ENCODE measurements around the gene EML2. TPM values are rescaled to one million over a fixed set of nuclear protein-coding genes. Genes with fewer than 3 reads are reported as not detected.
A peak's percentile ranks its signal among the peaks of the same experiment; 100 is the strongest.
"Not testable (repeated sequence)": the region's sequence is repeated elsewhere in the genome, so short reads cannot be mapped to it uniquely, and the experiment has no call there.

EML2 gene
- total RNA-seq, 1 donor from 2014 or later: 24.6 TPM

- Histone ChIP-seq H3K79me2 (ENCODE audit: insufficient read depth, low read length) (no peaks in the 10 kb centered on the region), H3K4me2 (ENCODE audit: low read length) (peak overlapping the region; percentile 63), H3K36me3 (ENCODE audit: insufficient read depth, low read length) (no peaks in the 10 kb centered on the region), H3K4me1 (ENCODE audit: insufficient read depth, low read length) (peaks cover 10% of the 10 kb centered on the region), H4K20me1 (ENCODE audit: insufficient read depth, low read length) (no peaks in the 10 kb centered on the region), H3K4me3 (ENCODE audit: insufficient read depth, low read depth, low read length) (no peak overlapping the region), H3K9ac (ENCODE audit: low read length) (no peak overlapping the region), H3K27me3 (ENCODE audit: insufficient read depth, low read length) (no peaks in the 10 kb centered on the region), H3K27ac (ENCODE audit: low read depth, low read length) (peak overlapping the region; percentile 90), H2AFZ (ENCODE audit: low read depth, low read length) (no peak overlapping the region), H3K9me3 (ENCODE audit: insufficient read depth, low read depth, low read length) (no peaks in the 10 kb centered on the region)
- Mint-ChIP-seq H3K9me3 (ENCODE audit: unreplicated experiment) (no peaks in the 10 kb centered on the region), H3K4me3 (ENCODE audit: unreplicated experiment) (no peak overlapping the region), H3K27me3 (ENCODE audit: low read depth, unreplicated experiment) (no peaks in the 10 kb centered on the region), H3K4me1 (ENCODE audit: low read depth, unreplicated experiment) (peaks cover 5% of the 10 kb centered on the region), H3K27ac (ENCODE audit: unreplicated experiment) (peak overlapping the region; percentile 84), H3K36me3 (ENCODE audit: low read depth, unreplicated experiment) (peaks cover 5% of the 10 kb centered on the region)
- FAIRE-seq: peak; percentile 96
- DNase-seq (ENCODE audit: low read depth): peak; percentile 95
- TF ChIP-seq CTCF (IDR thresholded peaks at IDR 0.05; ENCODE audit: insufficient read depth, low read depth, low read length): no peak
- TF ChIP-seq EZH2 (IDR thresholded peaks at IDR 0.05; ENCODE audit: insufficient read depth, low read length): no peak
Measured at GRCh38 chr19:45630463-45630862, 8.7 kb downstream of the EML2 start.

DNA sequence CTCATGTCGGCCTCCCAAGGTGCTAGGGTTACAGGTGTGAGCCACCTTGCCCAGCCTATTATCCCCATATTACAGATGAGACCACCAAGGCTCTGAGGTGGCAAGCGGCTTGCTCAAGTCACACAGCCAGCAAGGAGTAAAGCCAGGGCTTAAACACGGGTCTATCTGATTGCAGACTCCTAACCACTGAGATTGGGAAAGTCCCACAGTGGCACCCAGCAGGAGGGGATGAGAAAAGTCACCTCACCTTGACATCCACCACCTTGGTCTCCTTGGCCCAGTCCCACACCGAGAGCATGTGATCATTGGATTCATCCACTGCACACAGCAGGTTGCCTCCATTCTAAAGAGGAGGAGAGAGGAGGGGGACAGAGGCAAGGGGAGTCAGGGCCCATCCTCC is 9.5 kb downstream of the EML2 start:
- Histone ChIP-seq H3K79me2 (ENCODE audit: insufficient read depth, low read length) (no peaks in the 10 kb centered on the region), H3K9me3 (ENCODE audit: insufficient read depth, low read depth, low read length) (no peaks in the 10 kb centered on the region), H3K27me3 (ENCODE audit: insufficient read depth, low read length) (no peaks in the 10 kb centered on the region), H3K4me2 (ENCODE audit: low read length) (no peak overlapping the region), H3K9ac (ENCODE audit: low read length) (no peak overlapping the region), H2AFZ (ENCODE audit: low read depth, low read length) (no peak overlapping the region), H3K4me1 (ENCODE audit: insufficient read depth, low read length) (peaks cover 10% of the 10 kb centered on the region), H4K20me1 (ENCODE audit: insufficient read depth, low read length) (no peaks in the 10 kb centered on the region), H3K36me3 (ENCODE audit: insufficient read depth, low read length) (no peaks in the 10 kb centered on the region), H3K4me3 (ENCODE audit: insufficient read depth, low read depth, low read length) (no peak overlapping the region), H3K27ac (ENCODE audit: low read depth, low read length) (peak overlapping the region; percentile 90)
- no peaks in the 10 kb centered on the region for H3K27me3 Mint-ChIP-seq (ENCODE audit: low read depth, unreplicated experiment)
- no peak for DNase-seq (ENCODE audit: low read depth)
- TF ChIP-seq EZH2 (IDR thresholded peaks at IDR 0.05; ENCODE audit: insufficient read depth, low read length): no peak
- no peak overlapping the region for H3K4me3 Mint-ChIP-seq (ENCODE audit: unreplicated experiment)
- no peaks in the 10 kb centered on the region for H3K9me3 Mint-ChIP-seq (ENCODE audit: unreplicated experiment)
- H3K27ac Mint-ChIP-seq (ENCODE audit: unreplicated experiment): no peak overlapping the region
- peaks cover 5% of the 10 kb centered on the region for H3K4me1 Mint-ChIP-seq (ENCODE audit: low read depth, unreplicated experiment)
- peaks cover 5% of the 10 kb centered on the region for H3K36me3 Mint-ChIP-seq (ENCODE audit: low read depth, unreplicated experiment)
- no peak for FAIRE-seq

GRCh38 chr19:45628219-45628618 is 11.0 kb downstream of the EML2 start:
- H3K4me3 ChIP-seq (ENCODE audit: insufficient read depth, low read depth, low read length); FAIRE-seq; H3K9me3 ChIP-seq (ENCODE audit: insufficient read depth, low read depth, low read length); H3K27ac ChIP-seq (ENCODE audit: low read depth, low read length); H3K4me1 Mint-ChIP-seq (ENCODE audit: low read depth, unreplicated experiment); H2AFZ ChIP-seq (ENCODE audit: low read depth, low read length); H3K36me3 Mint-ChIP-seq (ENCODE audit: low read depth, unreplicated experiment); H3K4me3 Mint-ChIP-seq (ENCODE audit: unreplicated experiment); DNase-seq (ENCODE audit: low read depth); H3K4me2 ChIP-seq (ENCODE audit: low read length); H3K9ac ChIP-seq (ENCODE audit: low read length); H3K9me3 Mint-ChIP-seq (ENCODE audit: unreplicated experiment); H3K79me2 ChIP-seq (ENCODE audit: insufficient read depth, low read length); H3K27me3 Mint-ChIP-seq (ENCODE audit: low read depth, unreplicated experiment); H4K20me1 ChIP-seq (ENCODE audit: insufficient read depth, low read length); H3K27ac Mint-ChIP-seq (ENCODE audit: unreplicated experiment); H3K36me3 ChIP-seq (ENCODE audit: insufficient read depth, low read length); H3K27me3 ChIP-seq (ENCODE audit: insufficient read depth, low read length): not testable (repeated sequence)
- H3K4me1 ChIP-seq (ENCODE audit: insufficient read depth, low read length): peaks cover 10% of the 10 kb centered on the region
